ENCODE measurements around the gene GLRA2. TPM values are rescaled to one million over a fixed set of nuclear protein-coding genes. Genes with fewer than 3 reads are reported as not detected.
A peak's percentile ranks its signal among the peaks of the same experiment; 100 is the strongest.

GLRA2 gene
- total RNA-seq, 1 experiment from 2014 or later, result not detected

DNA sequence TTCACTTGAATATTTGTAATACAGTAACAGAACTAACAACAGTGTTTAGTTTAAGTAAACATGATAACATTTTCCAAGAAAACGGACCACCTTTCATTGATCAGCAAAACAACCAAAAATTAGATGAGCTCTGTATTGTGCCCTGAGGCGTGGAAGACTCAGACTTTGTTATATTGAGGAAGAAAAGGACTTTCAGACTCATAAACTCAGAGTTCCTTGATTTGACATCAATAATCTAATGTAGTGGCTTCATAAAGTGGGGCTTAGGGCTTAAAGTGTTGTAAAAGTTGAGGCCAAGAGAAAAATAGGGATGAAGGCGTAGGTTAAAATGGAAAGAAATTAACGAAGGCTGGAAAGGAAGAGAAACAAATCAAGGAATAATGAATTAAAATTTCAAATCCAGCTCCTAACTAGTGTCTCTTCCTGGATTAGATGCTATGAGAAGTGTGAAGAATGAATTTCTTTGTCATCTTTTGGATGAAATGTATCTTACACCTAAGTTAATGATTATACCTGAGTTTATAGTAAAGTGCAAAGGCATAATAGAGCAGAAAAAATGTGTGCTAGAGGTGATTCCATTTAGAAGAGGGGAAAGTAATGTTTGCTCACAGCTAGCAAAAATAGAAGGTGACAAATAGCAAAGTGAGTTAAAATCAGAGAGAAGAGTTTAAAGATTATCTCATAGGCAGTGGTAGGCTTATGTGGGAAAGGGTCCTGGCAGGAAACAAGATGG is 19.8 kb upstream of the GLRA2 start:
- DNase-seq (ENCODE audit: low read depth, low spot score) (no peak), ATAC-seq (no peak)
- intact Hi-C loops (cut with micrococcal nuclease; ENCODE audit: unreplicated experiment) (no loop called here), in situ Hi-C loops (cut with HindIII; ENCODE audit: low pct_unique_long_range_greater_than_20kb, low sequenced_read_pairs) (no loop called here)
- Histone ChIP-seq H3K4me1 (ENCODE audit: control insufficient read depth, insufficient read depth, low read length) (no peaks in the 10 kb centered on the region), H3K36me3 (ENCODE audit: control insufficient read depth, insufficient read depth, low read length) (no peaks in the 10 kb centered on the region), H3K4me3 (ENCODE audit: low read depth in 2 of 2, low read length in 2 of 2) (no peak overlapping the region), H3K27ac (ENCODE audit: low read length) (no peak overlapping the region), H3K9me3 (ENCODE audit: control insufficient read depth, insufficient read depth, low read depth, low read length) (no peaks in the 10 kb centered on the region), H3K27me3 (ENCODE audit: control insufficient read depth, insufficient read depth, low read length) (no peaks in the 10 kb centered on the region)
- TF ChIP-seq POLR2AphosphoS5 (IDR thresholded peaks at IDR 0.05; ENCODE audit: low read depth, low read length) (no peak), SIN3A (IDR thresholded peaks at IDR 0.05; ENCODE audit: borderline replicate concordance, insufficient read depth, low read depth, low read length) (no peak), TCF7L2 (IDR thresholded peaks at IDR 0.05; ENCODE audit: low read depth, low read length) (no peak)
- TF ChIP-seq, protein P1, sequence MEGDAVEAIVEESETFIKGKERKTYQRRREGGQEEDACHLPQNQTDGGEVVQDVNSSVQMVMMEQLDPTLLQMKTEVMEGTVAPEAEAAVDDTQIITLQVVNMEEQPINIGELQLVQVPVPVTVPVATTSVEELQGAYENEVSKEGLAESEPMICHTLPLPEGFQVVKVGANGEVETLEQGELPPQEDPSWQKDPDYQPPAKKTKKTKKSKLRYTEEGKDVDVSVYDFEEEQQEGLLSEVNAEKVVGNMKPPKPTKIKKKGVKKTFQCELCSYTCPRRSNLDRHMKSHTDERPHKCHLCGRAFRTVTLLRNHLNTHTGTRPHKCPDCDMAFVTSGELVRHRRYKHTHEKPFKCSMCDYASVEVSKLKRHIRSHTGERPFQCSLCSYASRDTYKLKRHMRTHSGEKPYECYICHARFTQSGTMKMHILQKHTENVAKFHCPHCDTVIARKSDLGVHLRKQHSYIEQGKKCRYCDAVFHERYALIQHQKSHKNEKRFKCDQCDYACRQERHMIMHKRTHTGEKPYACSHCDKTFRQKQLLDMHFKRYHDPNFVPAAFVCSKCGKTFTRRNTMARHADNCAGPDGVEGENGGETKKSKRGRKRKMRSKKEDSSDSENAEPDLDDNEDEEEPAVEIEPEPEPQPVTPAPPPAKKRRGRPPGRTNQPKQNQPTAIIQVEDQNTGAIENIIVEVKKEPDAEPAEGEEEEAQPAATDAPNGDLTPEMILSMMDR (IDR thresholded peaks at IDR 0.05), result no peak
- TF ChIP-seq, protein P2, sequence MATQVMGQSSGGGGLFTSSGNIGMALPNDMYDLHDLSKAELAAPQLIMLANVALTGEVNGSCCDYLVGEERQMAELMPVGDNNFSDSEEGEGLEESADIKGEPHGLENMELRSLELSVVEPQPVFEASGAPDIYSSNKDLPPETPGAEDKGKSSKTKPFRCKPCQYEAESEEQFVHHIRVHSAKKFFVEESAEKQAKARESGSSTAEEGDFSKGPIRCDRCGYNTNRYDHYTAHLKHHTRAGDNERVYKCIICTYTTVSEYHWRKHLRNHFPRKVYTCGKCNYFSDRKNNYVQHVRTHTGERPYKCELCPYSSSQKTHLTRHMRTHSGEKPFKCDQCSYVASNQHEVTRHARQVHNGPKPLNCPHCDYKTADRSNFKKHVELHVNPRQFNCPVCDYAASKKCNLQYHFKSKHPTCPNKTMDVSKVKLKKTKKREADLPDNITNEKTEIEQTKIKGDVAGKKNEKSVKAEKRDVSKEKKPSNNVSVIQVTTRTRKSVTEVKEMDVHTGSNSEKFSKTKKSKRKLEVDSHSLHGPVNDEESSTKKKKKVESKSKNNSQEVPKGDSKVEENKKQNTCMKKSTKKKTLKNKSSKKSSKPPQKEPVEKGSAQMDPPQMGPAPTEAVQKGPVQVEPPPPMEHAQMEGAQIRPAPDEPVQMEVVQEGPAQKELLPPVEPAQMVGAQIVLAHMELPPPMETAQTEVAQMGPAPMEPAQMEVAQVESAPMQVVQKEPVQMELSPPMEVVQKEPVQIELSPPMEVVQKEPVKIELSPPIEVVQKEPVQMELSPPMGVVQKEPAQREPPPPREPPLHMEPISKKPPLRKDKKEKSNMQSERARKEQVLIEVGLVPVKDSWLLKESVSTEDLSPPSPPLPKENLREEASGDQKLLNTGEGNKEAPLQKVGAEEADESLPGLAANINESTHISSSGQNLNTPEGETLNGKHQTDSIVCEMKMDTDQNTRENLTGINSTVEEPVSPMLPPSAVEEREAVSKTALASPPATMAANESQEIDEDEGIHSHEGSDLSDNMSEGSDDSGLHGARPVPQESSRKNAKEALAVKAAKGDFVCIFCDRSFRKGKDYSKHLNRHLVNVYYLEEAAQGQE (IDR thresholded peaks at IDR 0.05; ENCODE audit: insufficient read depth in 1 of 2, low read depth in 2 of 2, low read length in 1 of 2), result no peak
- ChIA-PET CTCF (no interaction called here), POLR2A (no interaction called here)
- no TSS peak for BruUV-seq (replicated peaks)

- BruUV-seq (replicated peaks), result no TSS peak
- H3K9me3 ChIP-seq (ENCODE audit: control insufficient read depth, insufficient read depth, low read depth, low read length), result no peaks in the 10 kb centered on the region
- no peaks in the 10 kb centered on the region for H3K36me3 ChIP-seq (ENCODE audit: control insufficient read depth, insufficient read depth, low read length)
- no peaks in the 10 kb centered on the region for H3K27me3 ChIP-seq (ENCODE audit: control insufficient read depth, insufficient read depth, low read length)
- ChIA-PET POLR2A (no interaction called here), CTCF (no interaction called here)
- TF ChIP-seq, protein P2 (IDR thresholded peaks at IDR 0.05; ENCODE audit: insufficient read depth in 1 of 2, low read depth in 2 of 2, low read length in 1 of 2), result no peak
- TF ChIP-seq, protein P1 (IDR thresholded peaks at IDR 0.05), result peak; percentile 50
- no peaks in the 10 kb centered on the region for H3K4me1 ChIP-seq (ENCODE audit: control insufficient read depth, insufficient read depth, low read length)
- intact Hi-C loops (cut with micrococcal nuclease; ENCODE audit: unreplicated experiment), result loop anchor here (5.0 to 10.0 kb wide), 2 partner anchors 486 to 616 kb away; no protein-coding TSS in a partner anchor
- in situ Hi-C loops (cut with HindIII; ENCODE audit: low pct_unique_long_range_greater_than_20kb, low sequenced_read_pairs), result no loop called here
- H3K27ac ChIP-seq (ENCODE audit: low read length), result no peak overlapping the region
- H3K4me3 ChIP-seq (ENCODE audit: low read depth in 2 of 2, low read length in 2 of 2), result no peak overlapping the region
- ATAC-seq (no peak), DNase-seq (ENCODE audit: low read depth, low spot score) (peak; percentile 2)
Measured at GRCh38 chrX:14528629-14529289, 577 bp upstream of the GLRA2 start.

All from Panc1 (cell line).